HFFc6 (cell line): ENCODE measurements around the gene CDX1. TPM values are rescaled to one million over a fixed set of nuclear protein-coding genes. Genes with fewer than 3 reads are reported as not detected.
A peak's percentile ranks its signal among the peaks of the same experiment; 100 is the strongest.

ENCODE experiments used
- DNase-seq: peaks from one replicate; pipeline ENCODE4 v3.0.0-alpha.2; 2018
- H3K27ac Mint-ChIP-seq: 2 replicates; pipeline ENCODE4 v1.8.0; 2020; ENCODE audit warnings: mild to moderate bottlenecking, mixed read lengths
- H3K27me3 Mint-ChIP-seq: 2 replicates; pipeline ENCODE4 v1.8.0; 2021; ENCODE audit warnings: mild to moderate bottlenecking, moderate library complexity, mixed read lengths; ENCODE audit not compliant: insufficient read depth
- H3K36me3 Mint-ChIP-seq: 2 replicates; pipeline ENCODE4 v1.8.0; 2021; ENCODE audit warnings: low read depth, mixed read lengths
- H3K4me1 Mint-ChIP-seq: 2 replicates; pipeline ENCODE4 v1.8.0; 2020; ENCODE audit warnings: low read depth, mixed read lengths
- H3K4me3 Mint-ChIP-seq: 2 replicates; pipeline ENCODE4 v1.8.0; 2020; ENCODE audit warnings: mild to moderate bottlenecking, moderate library complexity, mixed read lengths
- H3K9me3 Mint-ChIP-seq: 2 replicates; pipeline ENCODE4 v1.8.0; 2020; ENCODE audit warnings: mild to moderate bottlenecking, mixed read lengths
- total RNA-seq, 6 experiments: library from RNA; stranded (reverse); fragmentation: NEBNext Ultra II Directional; extraction: Animal tissue kit (Norgen Biotek cat#: 25700); gene quantifications; 2 replicates in 1 of 6; 3 replicates in 5 of 6; pipeline ENCODE4 v1.2.3, GENCODE V29; 2021
- TF ChIP-seq, protein P1 (sequence below): fragments of 200-600 bp; sonication (generic); IDR thresholded peaks from 2 replicates; pipeline ENCODE4 v1.5.0; 2021; ENCODE audit warnings: antibody characterized with exemption, mild to moderate bottlenecking

The CDX1 gene
- total RNA-seq, 6 experiments from 2014 or later = 0.11 TPM; not detected in 5

DNA sequence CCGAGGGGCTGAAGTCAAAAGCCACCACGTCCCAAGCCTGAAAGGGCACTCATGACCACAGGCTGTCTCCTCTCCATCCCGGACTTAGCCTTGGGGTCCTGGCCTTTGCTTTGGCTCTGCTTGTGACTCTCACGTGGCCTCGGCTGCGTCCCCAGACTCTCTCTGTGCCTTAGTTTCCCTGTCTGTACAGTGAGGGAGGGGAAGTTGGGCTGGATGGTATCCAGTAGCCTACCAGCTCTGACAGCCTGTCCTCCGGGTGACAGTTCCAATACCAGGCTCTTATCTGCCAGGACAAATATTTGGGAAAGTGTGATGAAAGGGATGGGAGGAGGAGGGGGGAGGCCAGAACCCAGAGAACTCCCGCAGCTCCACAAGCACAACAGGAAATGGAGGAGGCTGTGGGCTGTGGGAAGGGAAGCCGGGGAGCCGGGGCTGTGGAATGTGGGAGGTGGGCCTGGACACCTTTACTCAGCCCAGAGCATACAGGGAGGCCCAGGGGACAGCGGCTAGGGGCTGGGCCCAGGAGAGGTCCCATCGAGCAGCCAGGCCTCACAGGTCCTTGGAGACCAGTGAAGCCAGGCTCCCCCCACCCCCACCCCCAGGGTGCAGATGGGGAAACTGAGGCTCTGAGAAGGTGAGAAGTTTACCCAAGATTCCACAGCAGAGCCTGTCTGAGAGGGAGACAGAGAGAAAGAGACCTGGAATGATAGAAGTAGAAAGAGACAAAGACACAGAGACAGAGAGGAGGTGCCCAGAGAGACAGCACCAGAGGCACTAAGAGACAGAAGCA, 29.2 kb upstream of the CDX1 start:
- no peak for DNase-seq
- peak overlapping the region; percentile 99 for H3K27ac Mint-ChIP-seq

GRCh38 chr5:150137997-150138396, 28.6 kb upstream of the CDX1 start:
- TF ChIP-seq, protein P1, sequence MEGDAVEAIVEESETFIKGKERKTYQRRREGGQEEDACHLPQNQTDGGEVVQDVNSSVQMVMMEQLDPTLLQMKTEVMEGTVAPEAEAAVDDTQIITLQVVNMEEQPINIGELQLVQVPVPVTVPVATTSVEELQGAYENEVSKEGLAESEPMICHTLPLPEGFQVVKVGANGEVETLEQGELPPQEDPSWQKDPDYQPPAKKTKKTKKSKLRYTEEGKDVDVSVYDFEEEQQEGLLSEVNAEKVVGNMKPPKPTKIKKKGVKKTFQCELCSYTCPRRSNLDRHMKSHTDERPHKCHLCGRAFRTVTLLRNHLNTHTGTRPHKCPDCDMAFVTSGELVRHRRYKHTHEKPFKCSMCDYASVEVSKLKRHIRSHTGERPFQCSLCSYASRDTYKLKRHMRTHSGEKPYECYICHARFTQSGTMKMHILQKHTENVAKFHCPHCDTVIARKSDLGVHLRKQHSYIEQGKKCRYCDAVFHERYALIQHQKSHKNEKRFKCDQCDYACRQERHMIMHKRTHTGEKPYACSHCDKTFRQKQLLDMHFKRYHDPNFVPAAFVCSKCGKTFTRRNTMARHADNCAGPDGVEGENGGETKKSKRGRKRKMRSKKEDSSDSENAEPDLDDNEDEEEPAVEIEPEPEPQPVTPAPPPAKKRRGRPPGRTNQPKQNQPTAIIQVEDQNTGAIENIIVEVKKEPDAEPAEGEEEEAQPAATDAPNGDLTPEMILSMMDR = no peak
- H3K36me3 Mint-ChIP-seq = peaks cover 46% of the 10 kb centered on the region
- peaks cover 9% of the 10 kb centered on the region for H3K27me3 Mint-ChIP-seq
- no peak for DNase-seq
- peaks cover 89% of the 10 kb centered on the region for H3K4me1 Mint-ChIP-seq
- H3K9me3 Mint-ChIP-seq = no peaks in the 10 kb centered on the region
- peak overlapping the region; percentile 63 for H3K4me3 Mint-ChIP-seq
- peak overlapping the region; percentile 99 for H3K27ac Mint-ChIP-seq

More for the DNA sequence above, 29.2 kb upstream of the CDX1 start:
- TF ChIP-seq, protein P1 = no peak
- peaks cover 12% of the 10 kb centered on the region for H3K27me3 Mint-ChIP-seq
- H3K9me3 Mint-ChIP-seq = no peaks in the 10 kb centered on the region
- H3K36me3 Mint-ChIP-seq = peaks cover 51% of the 10 kb centered on the region
- peaks cover 89% of the 10 kb centered on the region for H3K4me1 Mint-ChIP-seq
- H3K4me3 Mint-ChIP-seq = peak overlapping the region; percentile 63

DNA sequence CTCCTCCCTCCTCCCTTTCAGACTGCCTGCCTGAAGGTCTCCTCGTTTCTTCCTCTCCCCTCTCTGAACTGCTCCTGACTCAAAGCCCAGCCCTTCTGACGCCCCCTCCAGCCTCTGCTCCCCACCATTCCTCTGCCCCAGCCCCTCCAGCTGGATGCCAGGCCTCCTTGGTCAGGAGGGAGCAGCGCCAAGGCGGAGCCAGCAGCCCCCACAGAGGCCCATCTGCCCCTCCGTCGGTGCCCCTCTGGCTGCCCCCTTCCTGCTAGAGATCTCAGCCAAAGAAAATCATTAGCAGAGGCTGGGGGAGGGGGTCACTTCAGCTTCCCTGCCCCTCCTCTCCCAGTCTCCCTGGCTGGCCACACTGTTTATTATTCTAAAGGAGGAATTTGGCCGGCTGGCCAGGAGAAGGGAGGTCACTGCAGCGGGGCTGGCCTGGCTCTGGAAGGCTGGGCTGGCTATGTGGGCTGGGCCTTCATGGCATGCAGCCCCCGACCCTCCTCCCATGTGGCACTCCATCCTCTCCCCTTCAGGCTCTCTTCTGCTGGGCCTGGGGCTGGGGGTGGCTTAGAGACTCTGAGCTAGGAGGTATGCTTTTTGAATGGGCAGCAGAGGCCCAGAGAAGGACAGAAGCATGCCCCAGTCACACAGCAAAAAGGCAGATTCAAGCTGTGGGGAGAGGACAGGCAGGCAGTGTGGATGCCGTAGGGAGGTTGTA, 27.9 kb upstream of the CDX1 start:
- peaks cover 89% of the 10 kb centered on the region for H3K4me1 Mint-ChIP-seq
- H3K9me3 Mint-ChIP-seq = no peaks in the 10 kb centered on the region
- peak; percentile 88 for DNase-seq
- peaks cover 7% of the 10 kb centered on the region for H3K27me3 Mint-ChIP-seq
- peaks cover 41% of the 10 kb centered on the region for H3K36me3 Mint-ChIP-seq
- H3K27ac Mint-ChIP-seq = peak overlapping the region; percentile 99
- TF ChIP-seq, protein P1 = no peak
- H3K4me3 Mint-ChIP-seq = peak overlapping the region; percentile 63

GRCh38 chr5:150139334-150139733, 27.2 kb upstream of the CDX1 start:
- H3K27me3 Mint-ChIP-seq = peaks cover 11% of the 10 kb centered on the region
- H3K36me3 Mint-ChIP-seq = peaks cover 35% of the 10 kb centered on the region
- peaks cover 89% of the 10 kb centered on the region for H3K4me1 Mint-ChIP-seq
- no peaks in the 10 kb centered on the region for H3K9me3 Mint-ChIP-seq
- peak; percentile 79 for DNase-seq
- H3K27ac Mint-ChIP-seq = peak overlapping the region; percentile 99
- H3K4me3 Mint-ChIP-seq = peak overlapping the region; percentile 63
- TF ChIP-seq, protein P1 = no peak

- DNase-seq = peak; percentile 49
These were observed 25.7 kb upstream of the CDX1 start for GRCh38 chr5:150140830-150141229.

More at GRCh38 chr5:150140830-150141229, 25.7 kb upstream of the CDX1 start:
- peak overlapping the region; percentile 63 for H3K4me3 Mint-ChIP-seq
- H3K27ac Mint-ChIP-seq = peak overlapping the region; percentile 99
- TF ChIP-seq, protein P1 = no peak
- peaks cover 27% of the 10 kb centered on the region for H3K36me3 Mint-ChIP-seq
- H3K4me1 Mint-ChIP-seq = peaks cover 90% of the 10 kb centered on the region
- no peaks in the 10 kb centered on the region for H3K9me3 Mint-ChIP-seq
- H3K27me3 Mint-ChIP-seq = peaks cover 11% of the 10 kb centered on the region
